ENCODE measurements around the gene ATP6V1B1. TPM values are rescaled to one million over a fixed set of nuclear protein-coding genes. Genes with fewer than 3 reads are reported as not detected.

ATP6V1B1 gene
- total and polyA plus RNA-seq, 9 of the 15 experiments (the other 6 are each of a cell fraction or from before 2014, with no cell fraction given): not detected

DNA sequence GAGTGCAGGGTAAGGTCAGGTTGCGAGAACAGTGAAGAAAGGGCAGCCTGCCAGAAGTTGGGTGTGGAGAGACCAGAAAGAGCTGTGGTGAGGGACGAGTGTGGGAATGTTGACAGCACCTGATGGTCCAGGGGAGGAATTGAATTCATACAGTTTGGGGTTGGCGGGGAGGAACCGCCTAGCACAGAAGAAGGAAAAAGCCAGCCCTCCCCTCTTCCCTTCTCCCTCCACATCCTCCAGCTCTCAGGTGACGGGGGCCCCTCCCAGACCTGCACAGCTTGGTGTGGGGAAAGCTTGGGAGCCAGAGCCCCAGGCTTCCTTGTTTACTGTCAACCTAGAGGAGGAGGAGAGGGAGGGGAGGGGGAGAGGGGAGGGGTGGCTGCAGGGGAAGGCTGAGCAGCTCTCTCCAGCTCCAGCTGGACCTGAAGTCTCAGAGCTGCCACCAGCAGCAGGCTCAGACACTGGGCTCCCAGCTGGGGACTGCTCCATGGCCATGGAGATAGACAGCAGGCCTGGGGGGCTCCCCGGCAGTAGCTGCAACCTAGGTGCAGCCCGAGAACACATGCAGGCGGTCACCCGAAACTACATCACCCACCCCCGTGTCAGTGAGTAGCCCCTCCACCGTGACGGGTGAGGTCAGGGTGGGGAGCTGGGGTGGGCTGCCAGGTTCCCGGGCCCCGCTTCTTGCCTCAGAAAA, at the start of gene ATP6V1B1 (continued):
- TF ChIP-seq, protein P1, sequence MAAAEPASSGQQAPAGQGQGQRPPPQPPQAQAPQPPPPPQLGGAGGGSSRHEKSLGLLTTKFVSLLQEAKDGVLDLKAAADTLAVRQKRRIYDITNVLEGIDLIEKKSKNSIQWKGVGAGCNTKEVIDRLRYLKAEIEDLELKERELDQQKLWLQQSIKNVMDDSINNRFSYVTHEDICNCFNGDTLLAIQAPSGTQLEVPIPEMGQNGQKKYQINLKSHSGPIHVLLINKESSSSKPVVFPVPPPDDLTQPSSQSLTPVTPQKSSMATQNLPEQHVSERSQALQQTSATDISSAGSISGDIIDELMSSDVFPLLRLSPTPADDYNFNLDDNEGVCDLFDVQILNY (CRISPR knock-in tag; IDR thresholded peaks at IDR 0.05): no peak
- TF ChIP-seq EZH2 (IDR thresholded peaks at IDR 0.05; ENCODE audit: borderline replicate concordance, low read depth, low read length) (no peak), SMARCA5 (IDR thresholded peaks at IDR 0.05) (no peak), TAF1 (IDR thresholded peaks at IDR 0.05; ENCODE audit: control insufficient read depth, extremely low read depth, insufficient read depth, low read length, severe bottlenecking) (no peak)
- TF ChIP-seq, protein P2, sequence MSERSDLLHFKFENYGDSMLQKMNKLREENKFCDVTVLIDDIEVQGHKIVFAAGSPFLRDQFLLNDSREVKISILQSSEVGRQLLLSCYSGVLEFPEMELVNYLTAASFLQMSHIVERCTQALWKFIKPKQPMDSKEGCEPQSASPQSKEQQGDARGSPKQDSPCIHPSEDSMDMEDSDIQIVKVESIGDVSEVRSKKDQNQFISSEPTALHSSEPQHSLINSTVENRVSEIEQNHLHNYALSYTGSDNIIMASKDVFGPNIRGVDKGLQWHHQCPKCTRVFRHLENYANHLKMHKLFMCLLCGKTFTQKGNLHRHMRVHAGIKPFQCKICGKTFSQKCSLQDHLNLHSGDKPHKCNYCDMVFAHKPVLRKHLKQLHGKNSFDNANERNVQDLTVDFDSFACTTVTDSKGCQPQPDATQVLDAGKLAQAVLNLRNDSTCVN (CRISPR knock-in tag; IDR thresholded peaks at IDR 0.05): no peak

DNA sequence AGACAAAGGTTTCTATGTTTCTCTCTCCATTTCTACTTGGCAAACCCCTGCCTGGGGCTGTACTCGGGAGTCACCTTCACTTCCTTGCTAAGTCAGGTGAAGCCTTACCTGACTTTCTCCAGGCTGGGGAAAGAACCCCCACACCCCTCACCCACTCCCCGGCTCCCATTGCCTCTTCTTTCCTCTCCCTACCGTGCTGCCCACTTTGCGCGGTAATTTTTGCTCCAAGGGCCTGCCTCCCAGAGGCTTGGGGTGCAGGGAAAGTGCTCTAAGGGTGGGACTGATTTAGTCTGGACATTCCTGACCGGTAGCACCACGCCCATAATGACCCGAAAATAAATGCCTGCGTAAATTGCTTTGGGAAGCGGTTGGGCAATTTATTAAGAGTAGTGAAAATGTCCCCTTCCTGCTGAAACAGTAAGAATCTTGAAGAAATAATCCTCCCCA, 49.1 kb upstream of the ATP6V1B1 start:
- TF ChIP-seq ZNF561 (CRISPR knock-in tag; conservative IDR thresholded peaks at IDR 0.05): no peak
- no peak for TF ChIP-seq MEF2D (tag; conservative IDR thresholded peaks at IDR 0.05; ENCODE audit: low read depth)
- TF ChIP-seq SMARCB1 (IDR thresholded peaks at IDR 0.05; ENCODE audit: insufficient read length, low read depth): no peak
- TF ChIP-seq, protein P3, sequence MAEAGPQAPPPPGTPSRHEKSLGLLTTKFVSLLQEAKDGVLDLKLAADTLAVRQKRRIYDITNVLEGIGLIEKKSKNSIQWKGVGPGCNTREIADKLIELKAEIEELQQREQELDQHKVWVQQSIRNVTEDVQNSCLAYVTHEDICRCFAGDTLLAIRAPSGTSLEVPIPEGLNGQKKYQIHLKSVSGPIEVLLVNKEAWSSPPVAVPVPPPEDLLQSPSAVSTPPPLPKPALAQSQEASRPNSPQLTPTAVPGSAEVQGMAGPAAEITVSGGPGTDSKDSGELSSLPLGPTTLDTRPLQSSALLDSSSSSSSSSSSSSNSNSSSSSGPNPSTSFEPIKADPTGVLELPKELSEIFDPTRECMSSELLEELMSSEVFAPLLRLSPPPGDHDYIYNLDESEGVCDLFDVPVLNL (CRISPR knock-in tag; IDR thresholded peaks at IDR 0.05; ENCODE audit: low read depth): no peak
- TF ChIP-seq CHD4 (IDR thresholded peaks at IDR 0.05; ENCODE audit: insufficient read depth, insufficient replicate concordance, low read depth, low read length, poor library complexity, severe bottlenecking): no peak
- no peak for TF ChIP-seq TRIM24 (IDR thresholded peaks at IDR 0.05)
- H3K9me3 ChIP-seq (replicated peaks; ENCODE audit: control insufficient read depth, insufficient read depth, low read depth, low read length): no peaks in the 10 kb centered on the region
- ChIA-PET CTCF (ENCODE audit: low intra/inter-chr PET ratio) (no interaction called here), POLR2A (no interaction called here)
- no TSS peak for BruUV-seq (replicated peaks)
- no peaks in the 10 kb centered on the region for H3K79me2 ChIP-seq (ENCODE audit: control insufficient read depth, insufficient read depth, low read length)
- in situ Hi-C loops (cut with MboI): no loop called here
- no peak overlapping the region for H2AFZ ChIP-seq (ENCODE audit: low read depth, low read length)
- no peaks in the 10 kb centered on the region for H3K9me1 ChIP-seq (ENCODE audit: control insufficient read depth, insufficient read depth, low read length)
- ATAC-seq: no peak
- peaks cover 0 to 8% of the 10 kb centered on the region in 2 experiments; a peak in 1 of 5 replicates for H3K4me1 ChIP-seq (replicated peaks in 1 of 2; ENCODE audit: control insufficient read depth in 2 of 2, insufficient read depth in 2 of 2, low read length in 2 of 2)
- no peak for FAIRE-seq
- 43% methylated on average over 10 of the region's 10 CpGs for WGBS (ENCODE audit: insufficient coverage, low coverage, missing lambda C conversion rate)
- intact Hi-C loops (cut with micrococcal nuclease): no loop called here
- no peak overlapping the region for H3K4me2 ChIP-seq (ENCODE audit: insufficient read depth, low read length)
- H3K27ac ChIP-seq (ENCODE audit: extremely low read depth, low read depth, low read length): no peak overlapping the region
- H3K36me3 ChIP-seq (ENCODE audit: control insufficient read depth, insufficient read depth, low read length): no peaks in the 10 kb centered on the region
- no peaks in the 10 kb centered on the region for H4K20me1 ChIP-seq (replicated peaks; ENCODE audit: control insufficient read depth, insufficient read depth, low read length)
- no peak for DNase-seq (ENCODE audit: extremely low read depth in 1 of 4, low spot score in 3 of 4)
- no peak overlapping the region for H3K9ac ChIP-seq (ENCODE audit: insufficient read depth in 1 of 2, low read depth in 2 of 2, low read length in 2 of 2)
- peaks cover 13 to 38% of the 10 kb centered on the region in 2 experiments; a peak in 4 of 5 replicates for H3K27me3 ChIP-seq (ENCODE audit: control insufficient read depth in 2 of 2, insufficient read depth in 2 of 2, low read length in 2 of 2)
- no peak overlapping the region for H3K4me3 ChIP-seq
